Ishikawa (cell line): ENCODE results near the gene SYTL3.

ENCODE experiments used
- CEBPB ChIP-seq: IDR thresholded peaks from 2 replicates; pipeline ENCODE4 v1.6.1; 2012
- CREB1 ChIP-seq: IDR thresholded peaks from 2 replicates; pipeline ENCODE4 v1.6.1; 2012; ENCODE audit warnings: low read depth
- EGR1 ChIP-seq: IDR thresholded peaks from 2 replicates; pipeline ENCODE4 v1.6.1; 2012
- EP300 ChIP-seq: IDR thresholded peaks from 2 replicates; pipeline ENCODE4 v1.6.1; 2012; ENCODE audit warnings: borderline replicate concordance
- FOXM1 ChIP-seq: IDR thresholded peaks from 2 replicates; pipeline ENCODE4 v1.6.1; 2012; ENCODE audit warnings: low read depth, borderline replicate concordance
- MAX ChIP-seq: IDR thresholded peaks from 2 replicates; pipeline ENCODE4 v1.6.1; 2012
- NFIC ChIP-seq: IDR thresholded peaks from 2 replicates; pipeline ENCODE4 v1.6.1; 2012
- RAD21 ChIP-seq: IDR thresholded peaks from 2 replicates; pipeline ENCODE4 v1.6.1; 2012; ENCODE audit warnings: low read depth
- REST ChIP-seq: IDR thresholded peaks from 2 replicates; pipeline ENCODE4 v1.6.1; 2012; ENCODE audit warnings: low read depth, mild to moderate bottlenecking
- TAF1 ChIP-seq: IDR thresholded peaks from 2 replicates; pipeline ENCODE4 v1.6.1; 2012; ENCODE audit warnings: low read depth, mild to moderate bottlenecking
- TCF12 ChIP-seq: IDR thresholded peaks from 2 replicates; pipeline ENCODE4 v1.6.1; 2012; ENCODE audit warnings: low read depth
- TEAD4 ChIP-seq: IDR thresholded peaks from 2 replicates; pipeline ENCODE4 v1.6.1; 2012
- YY1 ChIP-seq: IDR thresholded peaks from 2 replicates; pipeline ENCODE4 v1.6.1; 2012; ENCODE audit warnings: low read depth
- ZBTB7A ChIP-seq: IDR thresholded peaks from 2 replicates; pipeline ENCODE4 v1.6.1; 2012; ENCODE audit warnings: low read depth
- TF ChIP-seq, protein P1 (sequence below): IDR thresholded peaks from 2 replicates; pipeline ENCODE4 v1.6.1; 2012

SYTL3 gene

GRCh38 chr6:158608221-158608620 lies 41.6 kb upstream of the SYTL3 start:
- TF ChIP-seq REST (no peak), TCF12 (no peak), EP300 (no peak), CEBPB (no peak), RAD21 (no peak), TAF1 (no peak), MAX (no peak), FOXM1 (no peak), YY1 (no peak), ZBTB7A (no peak), NFIC (no peak), EGR1 (no peak), CREB1 (no peak), TEAD4 (no peak)
- TF ChIP-seq, protein P1, sequence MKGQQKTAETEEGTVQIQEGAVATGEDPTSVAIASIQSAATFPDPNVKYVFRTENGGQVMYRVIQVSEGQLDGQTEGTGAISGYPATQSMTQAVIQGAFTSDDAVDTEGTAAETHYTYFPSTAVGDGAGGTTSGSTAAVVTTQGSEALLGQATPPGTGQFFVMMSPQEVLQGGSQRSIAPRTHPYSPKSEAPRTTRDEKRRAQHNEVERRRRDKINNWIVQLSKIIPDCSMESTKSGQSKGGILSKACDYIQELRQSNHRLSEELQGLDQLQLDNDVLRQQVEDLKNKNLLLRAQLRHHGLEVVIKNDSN: no peak

GRCh38 chr6:158609455-158610155 lies 40.2 kb upstream of the SYTL3 start:
- TF ChIP-seq ZBTB7A (no peak), YY1 (no peak), EP300 (no peak), EGR1 (no peak), TEAD4 (no peak)

- no peak for TF ChIP-seq EGR1
- no peak for TF ChIP-seq TEAD4
- no peak for TF ChIP-seq NFIC
- TF ChIP-seq YY1: no peak
- TF ChIP-seq REST: no peak
- no peak for TF ChIP-seq MAX
- no peak for TF ChIP-seq TCF12
- TF ChIP-seq TAF1: no peak
- no peak for TF ChIP-seq ZBTB7A
- TF ChIP-seq, protein P1: no peak
- no peak for TF ChIP-seq RAD21
These were observed 39.4 kb upstream of the SYTL3 start for GRCh38 chr6:158610319-158610968.

DNA sequence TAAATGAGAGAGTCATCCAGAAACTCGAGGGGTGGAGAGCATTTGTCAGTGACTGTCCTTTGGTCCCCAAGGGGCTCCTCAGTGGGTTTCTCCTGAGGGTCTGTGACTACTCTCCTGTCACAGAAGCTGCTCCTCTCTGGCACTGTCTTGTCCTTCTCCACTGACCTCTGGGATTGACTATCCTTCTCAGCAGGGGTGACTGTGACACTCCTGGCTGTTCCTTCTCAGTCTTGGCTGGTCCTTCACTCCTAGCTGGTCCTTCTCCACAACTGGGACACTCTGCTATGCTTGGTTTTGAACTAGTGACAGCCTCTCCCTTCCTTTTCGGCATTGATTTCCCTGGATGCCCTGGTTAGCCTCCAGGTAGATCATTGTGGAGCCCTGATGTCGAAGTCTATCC lies 38.8 kb upstream of the SYTL3 start:
- TF ChIP-seq YY1 (no peak), ZBTB7A (no peak)

- peak; percentile 62 for TF ChIP-seq TEAD4
- TF ChIP-seq EP300: no peak
These were observed 38.1 kb upstream of the SYTL3 start for GRCh38 chr6:158611541-158612370.
